CD4-positive, alpha-beta T cell treated with Interferon gamma for 1 hour (primary cell): ENCODE results near the gene RRP8.

ENCODE experiments used
- DNase-seq: peaks from one replicate; pipeline ENCODE4 v3.0.0-alpha.2; 2020

RRP8 gene

GRCh38 chr11:6616596-6617250 lies 13.3 kb upstream of the RRP8 start:
- no peak for DNase-seq

GRCh38 chr11:6615882-6616585 lies 12.6 kb upstream of the RRP8 start:
- DNase-seq, result no peak

DNA sequence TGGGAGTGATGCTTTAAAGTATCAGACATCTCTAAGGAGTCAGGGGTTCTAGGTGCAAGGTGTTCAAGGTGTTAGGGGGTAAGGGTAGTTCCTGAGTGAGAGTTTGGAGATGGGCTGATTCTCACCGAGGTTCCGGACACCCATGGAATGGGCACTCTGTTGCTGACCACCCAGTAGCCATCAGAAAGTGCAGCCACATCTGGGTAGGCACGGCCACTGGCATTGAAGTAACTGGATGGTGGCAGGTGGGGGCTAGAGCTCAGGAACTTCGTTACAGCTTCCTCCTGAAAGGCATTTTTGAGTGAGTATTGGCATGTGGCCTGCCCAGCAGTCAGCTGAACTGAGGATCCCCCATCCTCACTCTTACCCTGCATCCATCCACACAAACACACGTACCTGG lies 11.6 kb upstream of the RRP8 start:
- DNase-seq, result no peak

GRCh38 chr11:6614446-6614845 lies 11.0 kb upstream of the RRP8 start:
- DNase-seq, result no peak

DNA sequence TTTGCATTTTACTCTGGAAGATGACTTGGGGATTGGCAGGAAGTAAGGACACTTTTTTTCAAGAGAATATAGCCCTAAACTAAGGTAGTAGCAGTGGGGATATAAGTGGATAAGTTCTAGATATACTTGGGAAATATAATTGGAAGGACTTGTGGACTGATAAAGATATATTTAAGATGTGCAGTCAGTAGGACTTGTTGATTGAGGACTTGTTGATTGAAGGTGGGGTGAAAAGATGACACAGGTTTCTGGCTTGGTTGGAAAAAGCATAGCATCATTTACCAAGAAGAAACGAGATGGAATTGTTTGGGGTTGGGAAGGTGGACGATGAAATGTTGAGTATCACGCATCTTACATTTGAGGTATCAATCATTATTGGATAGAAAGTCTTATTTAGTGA lies 10.1 kb upstream of the RRP8 start:
- no peak for DNase-seq

GRCh38 chr11:6612213-6613041 lies 9.0 kb upstream of the RRP8 start, which contains the start of gene TAF10:
TSS of gene TAF10 (minus strand) at chr11:6612216. CDS start at chr11:6612189, 27 bp downstream.
- peak; percentile 96 for DNase-seq

DNA sequence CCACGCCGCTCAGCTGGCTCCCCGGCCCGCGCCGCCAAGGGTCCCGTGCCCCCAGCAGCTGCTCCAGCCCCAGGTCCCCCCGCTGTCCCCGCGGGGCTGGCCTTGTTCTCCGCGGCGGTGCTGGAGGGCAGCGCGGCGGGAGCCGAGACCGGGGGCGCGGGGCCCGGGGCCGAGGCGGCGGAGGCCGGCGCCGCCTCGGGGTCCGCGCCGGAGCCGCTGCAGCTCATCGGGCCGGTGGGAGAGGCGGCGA lies 8.5 kb upstream of the RRP8 start:
- no peak for DNase-seq

DNA sequence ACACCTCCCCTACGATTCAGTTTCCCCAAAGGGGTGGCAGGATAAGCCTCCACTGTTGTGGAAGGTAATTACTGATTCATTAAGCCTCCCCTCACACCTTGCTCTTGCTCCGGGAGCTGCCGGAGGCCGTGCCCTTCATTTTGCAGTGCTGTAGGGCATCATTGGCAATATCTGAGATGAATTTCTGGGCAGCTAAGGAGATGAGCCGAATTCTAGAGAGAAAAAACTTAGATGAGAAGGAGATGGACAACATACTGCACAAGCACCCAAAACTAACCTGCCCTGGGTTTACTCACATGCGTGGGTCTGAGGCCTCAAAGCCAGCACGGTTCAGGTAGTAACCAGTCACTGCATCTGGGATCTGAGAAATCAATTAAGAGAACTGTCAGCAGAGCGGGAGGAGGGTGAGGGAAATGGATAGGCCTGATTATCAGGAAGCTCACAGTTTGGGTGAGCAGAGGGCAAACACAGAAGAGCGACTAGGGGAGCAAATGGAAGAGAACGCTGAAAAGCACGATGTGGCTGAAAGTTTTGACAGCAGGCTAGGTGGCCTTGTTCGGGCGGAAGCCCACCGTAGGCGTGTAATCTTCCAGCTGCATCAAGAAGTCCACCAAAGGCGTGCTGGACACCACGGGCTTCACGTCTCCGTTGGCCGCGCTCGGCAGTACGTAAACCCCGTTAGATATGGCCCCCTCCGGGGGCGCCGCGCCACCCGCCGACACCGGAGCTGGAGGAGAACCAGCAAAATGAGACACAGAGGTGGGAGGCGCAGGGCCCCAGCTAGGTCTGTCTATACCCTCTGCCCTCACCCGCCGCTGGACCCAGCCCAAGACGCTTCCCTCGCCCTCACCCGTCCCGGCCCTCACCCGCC lies 7.9 kb upstream of the RRP8 start:
- no peak for DNase-seq

DNA sequence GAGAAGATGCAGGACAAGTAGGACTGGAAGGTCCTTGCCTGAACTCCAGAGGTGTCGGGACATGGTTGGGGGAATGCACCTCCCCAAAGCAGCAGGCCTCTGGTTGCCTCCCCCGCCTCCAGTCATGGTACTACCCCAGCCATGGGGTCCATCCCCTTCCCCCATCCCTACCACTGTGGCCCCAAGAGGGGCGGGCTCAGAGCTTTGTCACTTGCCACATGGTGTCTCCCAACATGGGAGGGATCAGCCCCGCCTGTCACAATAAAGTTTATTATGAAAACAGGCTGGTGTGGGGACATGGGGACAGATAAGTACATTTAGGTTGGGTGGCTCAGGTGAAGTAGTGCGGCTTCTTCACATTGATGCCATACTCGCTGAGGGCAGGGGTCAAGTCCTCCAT lies 7.2 kb upstream of the RRP8 start:
- no peak for DNase-seq

- DNase-seq, result no peak
Measured at GRCh38 chr11:6609502-6610015, 6.1 kb upstream of the RRP8 start.

GRCh38 chr11:6608726-6609501 lies 5.5 kb upstream of the RRP8 start:
- DNase-seq, result no peak

DNA sequence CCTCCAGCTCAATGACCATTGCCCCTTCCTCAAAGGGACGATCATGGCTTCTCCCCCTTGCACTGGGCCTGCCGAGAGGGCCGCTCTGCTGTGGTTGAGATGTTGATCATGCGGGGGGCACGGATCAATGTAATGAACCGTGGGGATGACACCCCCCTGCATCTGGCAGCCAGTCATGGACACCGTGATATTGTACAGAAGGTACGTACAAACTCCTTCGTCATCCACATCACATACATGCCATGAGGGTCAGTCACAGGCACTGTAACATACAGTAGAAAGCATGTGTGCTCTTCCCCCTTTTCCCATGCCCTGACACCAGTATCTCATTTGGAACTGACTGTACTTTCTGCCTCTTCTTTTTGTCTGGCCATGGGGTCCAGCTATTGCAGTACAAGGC lies 4.6 kb upstream of the RRP8 start:
- no peak for DNase-seq

DNA sequence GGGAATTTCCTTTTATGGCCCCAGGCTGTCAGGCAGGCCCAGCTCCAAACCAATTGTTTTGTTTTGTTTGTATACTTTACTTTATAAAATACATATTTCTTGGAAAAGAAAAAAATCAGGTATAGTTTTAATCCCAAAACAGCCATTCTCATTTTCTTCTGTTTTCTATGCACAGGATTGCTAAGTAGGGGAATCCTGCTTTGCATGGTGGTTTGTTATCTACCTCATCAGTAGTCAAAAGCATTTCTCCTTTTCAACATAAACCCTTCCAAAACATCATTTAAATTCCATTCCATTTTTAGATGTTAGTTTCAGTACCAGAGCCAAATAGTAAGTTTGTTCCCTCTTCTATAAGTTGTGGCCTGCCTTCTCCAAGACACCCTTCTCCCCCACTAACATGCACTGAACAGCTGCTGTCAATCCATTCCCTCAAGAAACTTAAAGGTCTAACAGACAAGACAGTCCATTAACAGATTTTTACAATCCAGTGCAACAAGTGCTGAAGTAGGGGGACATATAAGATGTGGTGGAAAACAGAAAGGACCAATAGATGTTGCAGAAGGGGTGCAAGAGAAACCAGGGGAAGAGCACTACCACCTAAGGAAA lies 3.9 kb upstream of the RRP8 start:
- DNase-seq, result no peak

DNA sequence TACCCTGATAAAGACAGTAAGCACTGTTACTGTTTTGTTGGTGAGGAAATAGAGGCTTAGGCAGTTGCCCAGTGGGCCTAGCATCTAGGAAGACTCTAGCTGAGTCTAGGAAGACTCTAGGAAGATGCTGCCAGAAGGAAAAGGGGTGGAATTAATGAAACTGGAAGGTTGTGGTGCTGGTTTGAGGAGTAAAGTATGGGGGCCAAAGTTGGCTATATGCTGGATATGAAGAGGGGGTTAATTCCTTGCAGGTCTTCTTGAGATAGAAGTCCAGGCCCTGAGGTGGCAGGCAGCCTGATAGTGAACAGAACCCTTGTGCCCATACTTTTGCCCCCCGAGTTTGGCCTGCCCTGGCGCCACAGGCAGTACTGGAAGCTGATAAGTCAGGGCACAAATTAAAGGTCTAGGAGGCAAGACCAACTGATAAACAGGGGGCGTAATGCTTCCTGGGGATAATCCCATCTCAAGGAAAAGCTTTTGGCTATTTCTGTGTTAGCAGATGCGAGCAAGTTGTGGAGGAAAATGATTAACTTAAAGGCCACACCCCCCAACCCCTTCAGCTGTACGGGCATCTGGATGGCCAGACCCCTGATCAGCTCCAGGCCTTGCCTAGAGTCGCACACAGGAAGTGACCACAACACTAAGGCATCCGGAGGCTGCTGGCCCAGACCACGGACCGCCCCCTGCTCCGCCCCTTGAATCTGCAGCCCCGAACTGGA lies 3.2 kb upstream of the RRP8 start:
- DNase-seq, result peak; percentile 73

- DNase-seq, result no peak
Measured at GRCh38 chr11:6604790-6605189, 1.4 kb upstream of the RRP8 start.

DNA sequence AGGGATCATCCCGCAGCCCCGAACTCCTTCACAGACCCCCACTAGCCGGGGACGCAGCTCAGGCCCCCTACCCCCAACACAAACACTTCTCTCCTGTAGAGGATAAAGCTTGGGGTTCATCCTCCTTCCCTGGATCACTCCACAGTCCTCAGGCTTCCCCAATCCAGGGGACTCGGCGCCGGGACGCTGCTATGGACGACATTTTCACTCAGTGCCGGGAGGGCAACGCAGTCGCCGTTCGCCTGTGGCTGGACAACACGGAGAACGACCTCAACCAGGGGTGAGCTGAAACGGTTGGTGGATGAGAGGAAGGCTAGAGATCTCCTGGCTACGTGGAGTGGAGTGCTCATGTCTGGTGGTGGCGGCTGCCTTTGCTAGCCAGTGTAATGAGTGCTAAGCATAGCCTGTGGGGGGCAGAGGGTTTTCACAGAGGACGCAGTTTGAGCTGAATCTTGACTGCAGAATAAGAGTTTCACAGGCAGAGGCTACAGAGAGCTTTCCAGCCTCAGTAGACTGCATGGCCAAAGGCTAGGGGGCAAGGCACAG lies 738 bp upstream of the RRP8 start:
- DNase-seq, result peak; percentile 61

DNA sequence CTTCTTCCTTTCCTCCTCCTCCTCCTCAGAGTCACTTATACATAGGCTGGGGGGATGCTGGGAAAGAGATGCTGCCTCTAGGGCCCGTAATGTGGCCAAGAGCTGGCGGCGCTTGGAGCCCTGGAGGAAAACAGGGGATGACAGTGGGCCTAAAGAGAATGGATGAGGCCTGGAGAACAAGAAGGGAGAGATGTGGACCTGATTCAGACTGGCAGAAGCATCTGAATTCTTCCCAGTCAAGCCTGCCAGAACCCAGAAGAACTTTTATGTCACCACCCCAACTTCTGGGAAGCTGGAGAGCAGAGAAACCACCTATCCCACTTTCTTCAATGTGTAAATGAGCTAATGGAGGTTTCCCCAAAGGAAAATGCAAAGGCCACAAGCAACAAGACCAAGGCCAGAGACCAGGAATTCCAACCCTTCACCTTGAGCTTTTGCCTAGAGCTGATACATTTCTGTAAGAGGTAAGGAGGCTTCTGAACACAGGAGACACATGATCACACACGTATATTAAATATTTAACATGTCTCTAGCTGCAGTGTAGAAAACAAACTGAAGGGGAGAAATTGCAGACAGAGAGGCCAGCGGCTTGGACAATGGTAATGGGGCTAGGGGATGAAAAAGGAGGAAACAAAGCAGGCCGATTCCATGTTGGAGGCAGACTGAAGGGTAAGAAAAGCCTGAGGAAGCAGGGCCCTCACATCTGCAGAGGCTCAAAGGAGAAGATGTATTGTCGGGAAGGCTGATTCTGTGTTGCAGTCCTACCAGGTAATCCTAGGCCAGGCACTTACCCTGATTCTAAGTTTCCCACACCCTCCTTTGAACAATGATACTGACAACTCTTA lies 1.1 kb downstream of the RRP8 start:
- DNase-seq, result no peak

GRCh38 chr11:6601041-6601461 lies 2.4 kb downstream of the RRP8 start:
- no peak for DNase-seq

- DNase-seq, result no peak
Measured at GRCh38 chr11:6599881-6600390, 3.5 kb downstream of the RRP8 start.
